ENCODE data around the gene KIAA2012.
A peak's percentile ranks its signal among the peaks of the same experiment; 100 is the strongest.

KIAA2012 gene

GRCh38 chr2:202099515-202099914 lies 26.5 kb downstream of the KIAA2012 start:
- TF ChIP-seq, protein P1, sequence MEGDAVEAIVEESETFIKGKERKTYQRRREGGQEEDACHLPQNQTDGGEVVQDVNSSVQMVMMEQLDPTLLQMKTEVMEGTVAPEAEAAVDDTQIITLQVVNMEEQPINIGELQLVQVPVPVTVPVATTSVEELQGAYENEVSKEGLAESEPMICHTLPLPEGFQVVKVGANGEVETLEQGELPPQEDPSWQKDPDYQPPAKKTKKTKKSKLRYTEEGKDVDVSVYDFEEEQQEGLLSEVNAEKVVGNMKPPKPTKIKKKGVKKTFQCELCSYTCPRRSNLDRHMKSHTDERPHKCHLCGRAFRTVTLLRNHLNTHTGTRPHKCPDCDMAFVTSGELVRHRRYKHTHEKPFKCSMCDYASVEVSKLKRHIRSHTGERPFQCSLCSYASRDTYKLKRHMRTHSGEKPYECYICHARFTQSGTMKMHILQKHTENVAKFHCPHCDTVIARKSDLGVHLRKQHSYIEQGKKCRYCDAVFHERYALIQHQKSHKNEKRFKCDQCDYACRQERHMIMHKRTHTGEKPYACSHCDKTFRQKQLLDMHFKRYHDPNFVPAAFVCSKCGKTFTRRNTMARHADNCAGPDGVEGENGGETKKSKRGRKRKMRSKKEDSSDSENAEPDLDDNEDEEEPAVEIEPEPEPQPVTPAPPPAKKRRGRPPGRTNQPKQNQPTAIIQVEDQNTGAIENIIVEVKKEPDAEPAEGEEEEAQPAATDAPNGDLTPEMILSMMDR (IDR thresholded peaks at IDR 0.05; ENCODE audit: low read depth, low read length, missing control alignments) = no peak
- no peak for DNase-seq (ENCODE audit: extremely low read depth, low read depth)
- H3K4me3 ChIP-seq (replicated peaks; ENCODE audit: low read depth, low read length) = no peak overlapping the region

GRCh38 chr2:202100176-202100575 lies 27.1 kb downstream of the KIAA2012 start:
- no peak for DNase-seq (ENCODE audit: extremely low read depth, low read depth)
- TF ChIP-seq, protein P1 (IDR thresholded peaks at IDR 0.05; ENCODE audit: low read depth, low read length, missing control alignments) = no peak
- no peak overlapping the region for H3K4me3 ChIP-seq (replicated peaks; ENCODE audit: low read depth, low read length)

GRCh38 chr2:202101026-202101579 lies 28.0 kb downstream of the KIAA2012 start:
- DNase-seq (ENCODE audit: extremely low read depth, low read depth) = no peak
- TF ChIP-seq, protein P1 (IDR thresholded peaks at IDR 0.05; ENCODE audit: low read depth, low read length, missing control alignments) = no peak
- no peak overlapping the region for H3K4me3 ChIP-seq (replicated peaks; ENCODE audit: low read depth, low read length)

GRCh38 chr2:202102425-202103000 lies 29.5 kb downstream of the KIAA2012 start:
- DNase-seq (ENCODE audit: extremely low read depth, low read depth) = no peak
- no peak overlapping the region for H3K4me3 ChIP-seq (replicated peaks; ENCODE audit: low read depth, low read length)
- TF ChIP-seq, protein P1 (IDR thresholded peaks at IDR 0.05; ENCODE audit: low read depth, low read length, missing control alignments) = no peak

- TF ChIP-seq, protein P1 (IDR thresholded peaks at IDR 0.05; ENCODE audit: low read depth, low read length, missing control alignments) = peak; percentile 92
- no peak overlapping the region for H3K4me3 ChIP-seq (replicated peaks; ENCODE audit: low read depth, low read length)
- peak; percentile 41 for DNase-seq (ENCODE audit: extremely low read depth, low read depth)
Measured at GRCh38 chr2:202104286-202104870, 31.3 kb downstream of the KIAA2012 start.

DNA sequence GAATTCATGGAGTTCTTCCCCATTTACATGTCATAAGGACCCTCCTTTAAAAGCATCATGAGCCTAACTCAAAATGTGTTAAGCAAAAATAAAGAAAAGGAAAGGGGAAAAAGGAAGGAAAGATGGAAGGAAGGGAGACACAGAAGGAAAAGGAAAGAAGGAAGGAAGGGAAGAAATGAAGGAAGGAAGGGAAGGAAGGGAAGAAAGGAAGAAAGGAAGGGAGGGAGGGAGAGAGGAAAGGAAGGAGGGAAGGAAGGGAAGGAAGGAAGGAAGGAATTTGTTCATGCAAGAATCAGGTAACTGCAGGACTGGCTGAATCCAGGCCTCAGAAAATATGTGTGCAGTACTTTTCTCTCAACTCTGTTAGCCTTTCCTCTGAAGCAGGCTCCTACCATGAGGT lies 32.0 kb downstream of the KIAA2012 start:
- no peak for DNase-seq (ENCODE audit: extremely low read depth, low read depth)
- H3K4me3 ChIP-seq (replicated peaks; ENCODE audit: low read depth, low read length) = no peak overlapping the region
- TF ChIP-seq, protein P1 (IDR thresholded peaks at IDR 0.05; ENCODE audit: low read depth, low read length, missing control alignments) = no peak

Data from HFF-Myc (cell line).